ENCODE measurements around the gene CBFA2T2. TPM values are rescaled to one million over a fixed set of nuclear protein-coding genes. Genes with fewer than 3 reads are reported as not detected.
"Not testable (repeated sequence)": the region's sequence is repeated elsewhere in the genome, so short reads cannot be mapped to it uniquely, and the experiment has no call there.

CBFA2T2 gene
- total RNA-seq, 1 donor from 2014 or later: 5.3 TPM

DNA sequence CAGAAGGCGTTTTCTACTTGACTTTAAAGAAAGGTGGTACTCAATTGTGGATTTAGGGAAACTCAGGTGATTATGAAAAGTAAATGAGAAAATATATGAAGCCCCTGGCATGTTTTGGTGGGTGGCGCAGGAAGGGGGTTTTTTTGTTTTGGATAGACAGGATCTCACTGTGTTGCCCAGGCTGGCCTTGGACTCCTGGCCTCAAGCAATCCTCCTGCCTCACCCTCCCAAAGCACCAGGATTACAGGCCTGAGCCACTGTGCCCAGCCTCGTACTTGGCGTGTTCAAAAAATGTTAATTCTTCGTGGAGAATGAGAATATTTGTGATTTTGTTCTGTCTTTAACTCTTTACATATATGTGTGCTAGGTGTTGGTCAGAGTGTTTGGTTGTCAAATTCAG is 140.1 kb downstream of the CBFA2T2 start:
- no peak for DNase-seq

DNA sequence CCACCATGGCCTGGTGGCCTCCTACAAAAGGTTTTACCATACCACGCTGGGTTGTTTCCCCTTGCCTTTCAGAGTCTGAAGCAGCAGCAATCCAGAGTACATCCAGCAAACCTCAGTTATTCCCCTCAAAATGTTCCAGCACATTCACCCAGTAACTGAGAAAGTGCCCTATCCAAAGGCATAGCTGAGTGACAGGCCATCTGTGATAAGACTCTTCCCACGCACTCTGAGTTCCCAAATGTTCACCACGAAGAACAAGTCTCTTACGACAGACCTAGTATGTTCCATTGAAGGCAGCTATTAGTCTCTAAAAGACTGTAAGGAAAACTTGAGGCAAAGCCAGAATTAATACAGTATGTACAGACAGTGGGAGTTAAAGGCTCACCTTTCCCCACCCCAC is 140.6 kb downstream of the CBFA2T2 start:
- DNase-seq: no peak

DNA sequence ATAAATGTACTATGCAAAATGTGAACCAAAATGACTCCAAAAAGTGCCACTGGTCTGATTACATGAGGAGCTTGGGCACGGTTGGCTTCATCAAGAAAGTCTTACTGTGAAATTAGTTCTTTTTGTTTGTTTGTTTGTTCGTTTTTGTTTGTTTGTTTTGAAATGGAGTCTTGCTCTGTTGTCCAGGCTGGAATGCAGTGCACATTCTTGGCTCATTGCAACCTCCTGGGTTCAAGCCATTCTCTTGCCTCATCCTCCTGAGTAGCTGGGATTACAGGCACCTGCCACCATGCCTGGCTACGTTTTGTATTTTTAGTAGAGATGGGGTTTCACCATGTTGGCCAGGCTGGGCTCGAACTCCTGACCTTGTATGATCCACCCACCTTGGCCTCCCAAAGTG is 142.0 kb downstream of the CBFA2T2 start:
- not testable (repeated sequence) for DNase-seq

- no peak for DNase-seq
Measured at GRCh38 chr20:33635341-33635740, 145.4 kb downstream of the CBFA2T2 start.

DNA sequence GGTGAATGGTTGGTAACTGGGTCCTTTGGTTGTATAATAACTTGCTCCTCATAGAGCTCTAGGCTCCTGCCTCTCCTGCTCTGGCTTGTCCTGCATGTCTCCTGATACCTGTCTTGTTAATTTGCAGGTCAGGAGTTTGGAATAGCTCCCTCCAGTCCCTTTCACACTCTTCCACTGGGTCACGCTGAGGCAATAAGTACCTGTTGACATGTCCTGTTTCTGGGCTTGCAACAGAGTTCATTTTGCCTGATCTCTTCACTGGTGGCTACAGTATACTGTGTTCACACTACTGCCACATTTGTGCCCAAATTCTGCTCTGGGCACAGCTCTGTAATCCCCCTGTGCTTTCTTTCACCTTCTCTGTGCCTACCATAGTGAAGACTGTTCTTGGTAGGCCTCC is 146.9 kb downstream of the CBFA2T2 start:
- no peak for DNase-seq

- no peak for DNase-seq
Measured at GRCh38 chr20:33640287-33640686, 150.4 kb downstream of the CBFA2T2 start.

DNA sequence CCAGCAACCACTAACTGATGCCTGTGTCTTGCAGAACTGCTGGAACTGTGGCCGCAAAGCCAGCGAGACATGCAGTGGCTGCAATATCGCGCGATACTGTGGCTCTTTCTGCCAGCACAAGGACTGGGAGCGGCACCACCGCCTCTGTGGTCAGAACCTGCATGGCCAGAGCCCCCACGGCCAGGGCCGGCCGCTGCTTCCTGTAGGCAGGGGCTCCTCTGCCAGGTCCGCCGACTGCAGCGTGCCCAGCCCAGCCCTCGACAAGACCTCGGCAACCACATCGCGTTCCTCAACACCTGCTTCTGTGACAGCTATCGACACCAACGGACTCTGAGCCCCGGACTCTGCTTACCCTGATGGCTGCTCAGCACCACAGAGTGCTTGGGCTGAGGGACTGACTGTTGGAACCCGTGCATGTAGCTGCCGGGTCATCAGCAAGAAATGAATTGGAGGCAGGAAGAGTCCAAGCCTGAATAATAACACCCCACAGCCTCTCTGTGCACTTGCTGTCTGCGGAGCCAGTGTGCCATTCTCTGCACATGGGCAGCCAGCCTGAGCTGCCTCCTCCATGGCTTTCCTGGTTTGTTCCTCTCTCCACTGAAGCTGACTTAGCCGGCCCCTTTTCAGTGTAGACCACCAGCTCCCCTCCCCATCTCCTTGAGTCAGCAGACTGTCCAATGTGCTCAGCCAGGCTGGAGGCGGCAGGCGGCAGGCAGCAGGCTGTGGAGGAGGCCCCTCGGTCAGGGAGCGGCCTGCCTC is 154.6 kb downstream of the CBFA2T2 start:
- DNase-seq: no peak

DNA sequence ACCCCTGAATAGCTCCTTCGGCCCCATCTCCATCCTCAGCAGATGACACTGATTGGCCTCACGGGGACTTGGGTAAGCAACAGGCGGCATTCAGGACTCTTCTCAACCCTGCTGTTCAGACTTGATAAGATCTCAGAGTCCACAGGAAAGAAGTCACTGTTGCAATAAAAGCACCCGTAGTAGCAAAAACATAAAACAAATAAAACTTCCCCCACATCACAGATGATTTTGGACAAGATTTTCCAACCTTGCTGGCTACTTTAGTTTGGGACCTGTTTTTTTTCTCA is 155.1 kb downstream of the CBFA2T2 start:
- no peak for DNase-seq

- no peak for DNase-seq
Measured at GRCh38 chr20:33645396-33645795, 155.5 kb downstream of the CBFA2T2 start.

- no peak for DNase-seq
Measured at GRCh38 chr20:33646191-33646590, 156.3 kb downstream of the CBFA2T2 start.

DNA sequence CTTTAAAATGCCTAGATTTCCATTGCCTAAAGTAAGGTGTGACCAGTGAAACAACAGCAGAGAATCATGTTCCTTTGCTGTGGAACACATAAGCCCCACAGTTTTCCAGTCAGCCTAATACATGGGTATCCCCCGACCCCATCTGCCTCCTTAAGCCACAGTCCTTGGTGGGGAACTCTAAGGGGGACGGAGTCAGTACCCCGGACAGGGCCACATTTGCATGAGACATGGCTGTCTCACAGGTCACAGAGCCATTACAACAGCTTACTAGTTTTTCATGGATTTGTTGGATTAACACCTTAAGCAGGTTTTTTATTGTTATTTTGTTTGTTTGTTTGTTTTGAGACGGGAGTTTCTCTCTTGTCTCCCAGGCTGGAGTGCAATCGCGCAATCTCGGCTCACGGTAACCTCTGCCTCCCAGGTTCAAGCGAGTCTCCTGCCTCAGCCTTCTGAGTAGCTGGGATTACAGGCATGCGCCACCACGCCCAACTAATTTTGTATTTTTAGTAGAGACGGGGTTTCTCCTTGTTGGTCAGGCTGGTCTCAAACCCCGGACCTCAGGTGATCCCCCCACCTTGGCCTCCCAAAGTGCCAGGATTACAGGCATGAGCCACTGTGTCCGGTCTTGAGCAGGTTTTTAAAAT is 157.2 kb downstream of the CBFA2T2 start:
- not testable (repeated sequence) for DNase-seq

DNA sequence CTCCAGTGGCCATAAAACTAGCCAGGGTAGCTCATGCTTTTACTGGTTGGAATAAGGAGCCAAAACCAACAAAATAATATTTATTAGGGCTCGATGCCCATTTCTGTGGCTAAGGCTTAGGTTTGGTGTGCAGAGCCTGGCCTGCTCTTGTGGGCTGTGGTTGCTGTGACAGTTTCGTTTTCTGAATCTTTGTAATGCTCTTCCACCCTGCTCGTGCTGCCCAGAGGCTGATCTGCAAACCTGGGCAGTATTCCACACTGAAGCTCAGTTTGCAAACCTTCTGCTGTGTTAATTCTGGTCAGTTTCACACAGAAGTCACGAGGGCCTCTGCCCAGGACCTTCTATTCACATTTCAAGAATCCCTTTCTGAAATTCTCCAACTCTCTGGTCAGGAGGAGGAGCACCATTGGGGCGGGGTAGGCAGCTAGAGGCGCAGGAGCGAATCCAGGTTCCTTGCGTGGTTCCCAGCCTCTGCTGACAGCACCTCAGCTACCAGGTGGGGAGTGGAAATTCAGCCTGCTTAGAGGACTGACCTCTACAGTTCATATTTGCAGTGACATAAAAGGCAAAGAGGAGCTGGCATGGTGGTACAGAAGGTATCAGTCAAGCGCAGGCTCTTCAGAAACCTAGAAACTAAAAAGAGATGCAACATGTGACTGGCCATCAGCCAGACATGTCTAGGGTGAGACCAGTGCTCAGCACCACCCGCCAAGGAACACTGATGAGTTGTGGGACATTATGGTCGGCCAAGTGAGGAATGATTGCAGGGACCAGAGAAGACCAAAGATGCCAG is 157.9 kb downstream of the CBFA2T2 start:
- no peak for DNase-seq

DNA sequence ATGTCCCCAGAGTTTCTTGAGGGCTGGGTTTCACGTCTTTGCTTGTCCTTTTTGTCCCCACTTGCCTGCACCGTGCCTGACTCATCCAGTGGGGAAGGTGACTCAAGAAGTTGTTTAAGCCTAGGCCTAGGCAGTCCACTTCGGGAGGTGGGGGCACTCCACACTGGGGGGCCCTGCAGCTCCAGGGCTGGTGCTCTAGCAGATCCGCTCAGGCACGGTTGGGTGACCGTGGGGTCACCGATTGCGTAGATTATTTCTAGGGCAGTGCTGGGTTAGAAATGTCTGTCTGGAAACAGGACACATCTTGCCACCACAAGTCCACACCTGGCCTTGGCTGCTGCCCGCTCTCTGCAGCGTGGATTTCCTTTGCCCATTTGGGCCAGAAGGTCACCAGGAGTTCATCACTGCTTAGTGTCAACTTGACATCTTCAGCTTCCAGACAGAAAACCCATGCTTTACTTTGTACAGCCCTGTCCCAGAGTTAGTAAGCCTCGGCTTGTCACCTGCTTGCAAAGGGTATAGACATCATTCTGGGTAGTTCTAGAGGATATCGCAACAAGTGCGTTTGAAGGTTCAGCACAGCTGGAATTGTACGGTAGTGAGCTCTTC is 158.6 kb downstream of the CBFA2T2 start:
- DNase-seq: no peak

GRCh38 chr20:33649201-33649681 is 159.3 kb downstream of the CBFA2T2 start:
- DNase-seq: no peak

DNA sequence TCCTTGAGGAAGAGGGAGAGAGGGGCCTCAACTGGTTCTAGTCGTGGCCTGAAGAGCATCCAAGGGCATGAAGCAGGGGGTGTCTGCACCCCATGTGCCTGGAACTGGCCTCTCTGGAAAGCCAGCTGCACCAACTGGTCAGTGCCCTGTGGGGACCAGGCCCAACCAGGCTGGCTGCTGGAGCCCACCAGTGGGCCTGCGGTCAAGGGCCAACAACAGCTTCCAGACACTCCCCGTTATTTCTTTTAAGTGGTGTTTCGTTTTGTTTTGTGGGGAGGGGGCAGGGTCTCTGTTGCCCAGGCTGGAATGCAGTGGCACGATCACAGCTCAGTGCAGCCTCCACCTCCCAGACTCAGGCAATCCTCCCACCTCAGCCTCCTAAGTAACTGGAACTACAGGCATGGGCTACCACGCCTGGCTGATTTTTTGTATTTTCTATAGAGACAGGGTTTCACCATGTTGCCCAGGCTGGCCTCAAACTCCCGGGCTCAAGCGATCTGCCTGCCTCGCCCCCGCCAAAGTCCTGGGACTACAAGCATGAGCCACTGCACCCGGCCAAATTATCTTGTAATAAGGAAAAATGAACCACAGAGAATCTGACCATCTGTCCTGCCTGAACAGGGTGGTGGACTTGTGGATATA is 160.3 kb downstream of the CBFA2T2 start:
- no peak for DNase-seq

GRCh38 chr20:33650753-33651561 is 161.1 kb downstream of the CBFA2T2 start:
- no peak for DNase-seq

- DNase-seq: no peak
Measured at GRCh38 chr20:33651562-33652048, 161.7 kb downstream of the CBFA2T2 start.

GRCh38 chr20:33653218-33653899 is 163.5 kb downstream of the CBFA2T2 start:
- peak; percentile 79 for DNase-seq

GRCh38 chr20:33653900-33654596 is 164.2 kb downstream of the CBFA2T2 start:
- DNase-seq: no peak

- no peak for DNase-seq
Measured at GRCh38 chr20:33654680-33655161, 164.8 kb downstream of the CBFA2T2 start.

Measured in dermis blood vessel endothelial cell (primary cell).